GM23338 (cell line): ENCODE results near the gene RAB33B. TPM values are rescaled to one million over a fixed set of nuclear protein-coding genes. Genes with fewer than 3 reads are reported as not detected.

ENCODE experiments used
- ATAC-seq: fragments of 200-7000 bp; cut with Tn5 transposase; 3 replicates; pipeline ENCODE4 v1.9.1; 2020
- DNase-seq: peaks from one replicate; pipeline ENCODE4 v3.0.0-alpha.2; 2015; ENCODE audit warnings: low spot score
- H2AFZ ChIP-seq: fragments of 200-600 bp; sonication (generic); 2 replicates; pipeline ENCODE4 v1.8.0; 2016; ENCODE audit warnings: antibody characterized with exemption, mild to moderate bottlenecking, moderate library complexity
- H3F3A ChIP-seq: fragments of 200-600 bp; sonication (generic); replicated peaks from 2 replicates; pipeline ENCODE4 v1.8.0; 2017; ENCODE audit warnings: antibody characterized with exemption, mixed run types, low read depth
- H3K27ac ChIP-seq: fragments of 200-600 bp; sonication (generic); 2 replicates; pipeline ENCODE4 v1.6.1; 2016; ENCODE audit warnings: low read depth
- H3K27me3 ChIP-seq: fragments of 200-600 bp; sonication (generic); 2 replicates; pipeline ENCODE4 v1.8.0; 2016; ENCODE audit warnings: mild to moderate bottlenecking, mixed run types, moderate library complexity; ENCODE audit not compliant: insufficient read depth
- H3K36me3 ChIP-seq: fragments of 200-600 bp; sonication (generic); 2 replicates; pipeline ENCODE4 v1.8.0; 2016; ENCODE audit warnings: mild to moderate bottlenecking; ENCODE audit not compliant: insufficient read depth
- H3K4me1 ChIP-seq: fragments of 200-600 bp; sonication (generic); 2 replicates; pipeline ENCODE4 v1.8.0; 2016; ENCODE audit warnings: mild to moderate bottlenecking, moderate library complexity; ENCODE audit not compliant: insufficient read depth
- H3K4me2 ChIP-seq: fragments of 200-600 bp; sonication (generic); 2 replicates; pipeline ENCODE4 v1.7.1; 2017; ENCODE audit warnings: mixed run types
- H3K4me3 ChIP-seq: fragments of 200-600 bp; sonication (generic); 2 replicates; pipeline ENCODE4 v1.6.1; 2016; ENCODE audit warnings: mixed run types
- H3K79me2 ChIP-seq: fragments of 200-600 bp; sonication (generic); replicated peaks from 2 replicates; pipeline ENCODE4 v1.8.0; 2017; ENCODE audit warnings: mild to moderate bottlenecking; ENCODE audit not compliant: insufficient read depth
- H3K9me2 ChIP-seq: fragments of 200-600 bp; sonication (generic); 2 replicates; pipeline ENCODE4 v1.8.0; 2017; ENCODE audit not compliant: insufficient read depth
- H4K20me1 ChIP-seq: fragments of 200-600 bp; sonication (generic); replicated peaks from 2 replicates; pipeline ENCODE4 v1.8.0; 2017; ENCODE audit warnings: mild to moderate bottlenecking; ENCODE audit not compliant: insufficient read depth
- H3K27ac Mint-ChIP-seq: 2 replicates; pipeline ENCODE4 v1.8.0; 2020; ENCODE audit warnings: inconsistent platforms, mild to moderate bottlenecking, moderate library complexity, mixed read lengths
- H3K27me3 Mint-ChIP-seq: 3 replicates; pipeline ENCODE4 v1.8.0; 2022; ENCODE audit warnings: low read depth, mild to moderate bottlenecking, moderate library complexity, mixed read lengths, inconsistent platforms; ENCODE audit not compliant: insufficient read depth, poor library complexity
- H3K36me3 Mint-ChIP-seq: 3 replicates; pipeline ENCODE4 v1.8.0; 2021; ENCODE audit warnings: low read depth, mild to moderate bottlenecking, inconsistent platforms, moderate library complexity, mixed read lengths
- H3K4me1 Mint-ChIP-seq: 3 replicates; pipeline ENCODE4 v1.8.0; 2020; ENCODE audit warnings: mild to moderate bottlenecking, inconsistent platforms, mixed read lengths
- H3K4me3 Mint-ChIP-seq: 3 replicates; pipeline ENCODE4 v1.8.0; 2021; ENCODE audit warnings: moderate library complexity, mild to moderate bottlenecking, inconsistent platforms, mixed read lengths
- H3K9me3 Mint-ChIP-seq: 3 replicates; pipeline ENCODE4 v1.8.0; 2020; ENCODE audit warnings: moderate library complexity, mild to moderate bottlenecking, inconsistent platforms, mixed read lengths
- CREB1 ChIP-seq: fragments of 250-450 bp; sonication (Bioruptor Pico); IDR thresholded peaks from 2 replicates; pipeline ENCODE4 v1.5.0; 2020; ENCODE audit warnings: low read depth, mild to moderate bottlenecking, moderate library complexity
- POLR2AphosphoS5 ChIP-seq: IDR thresholded peaks from 2 replicates; pipeline ENCODE4 v1.6.1; 2016; ENCODE audit warnings: antibody characterized with exemption, low read depth
- STAT1 ChIP-seq: IDR thresholded peaks from one replicate; pipeline ENCODE4 v1.6.1; 2016; ENCODE audit warnings: antibody characterized with exemption; ENCODE audit not compliant: unreplicated experiment
- ZNF114 ChIP-seq: fragments of 250-450 bp; sonication (Bioruptor Pico); IDR thresholded peaks from 2 replicates; pipeline ENCODE4 v1.5.0; 2020; ENCODE audit warnings: mild to moderate bottlenecking, moderate library complexity
- polyA plus RNA-seq: library from polyadenylated mRNA; unstranded; fragments of >200 nt; fragmentation: Nextera tagmentation; extraction: Ambion mirVana; gene quantifications from 2 replicates; pipeline ENCODE4 v1.2.1, GENCODE V29; 2016
- total RNA-seq: library from RNA; depleted of rRNA; stranded (reverse); fragments of >200 nt; shearing (Covaris generic); gene quantifications from 2 replicates; pipeline ENCODE4 v1.2.3, GENCODE V29; 2014
- TF ChIP-seq, protein P1 (sequence below): fragments of 250-450 bp; sonication (Bioruptor Pico); IDR thresholded peaks from 2 replicates; pipeline ENCODE4 v1.5.0; 2020; ENCODE audit warnings: mild to moderate bottlenecking, moderate library complexity
- TF ChIP-seq, protein P2 (sequence below), 2 experiments: fragments of 200-600 bp in 1 of 2; sonication (generic) in 1 of 2; conservative IDR thresholded peaks; 2 replicates each; pipeline versions ENCODE4 v1.5.1 to v1.6.1; 2016 to 2017; ENCODE audit warnings: antibody characterized with exemption in 2 of 2, low read depth in 2 of 2, mild to moderate bottlenecking in 2 of 2, moderate library complexity in 1 of 2

The RAB33B gene
- total and polyA plus RNA-seq, 2 experiments from 2014 or later, result 9.9 to 17.5 TPM

- TF ChIP-seq, protein P1, sequence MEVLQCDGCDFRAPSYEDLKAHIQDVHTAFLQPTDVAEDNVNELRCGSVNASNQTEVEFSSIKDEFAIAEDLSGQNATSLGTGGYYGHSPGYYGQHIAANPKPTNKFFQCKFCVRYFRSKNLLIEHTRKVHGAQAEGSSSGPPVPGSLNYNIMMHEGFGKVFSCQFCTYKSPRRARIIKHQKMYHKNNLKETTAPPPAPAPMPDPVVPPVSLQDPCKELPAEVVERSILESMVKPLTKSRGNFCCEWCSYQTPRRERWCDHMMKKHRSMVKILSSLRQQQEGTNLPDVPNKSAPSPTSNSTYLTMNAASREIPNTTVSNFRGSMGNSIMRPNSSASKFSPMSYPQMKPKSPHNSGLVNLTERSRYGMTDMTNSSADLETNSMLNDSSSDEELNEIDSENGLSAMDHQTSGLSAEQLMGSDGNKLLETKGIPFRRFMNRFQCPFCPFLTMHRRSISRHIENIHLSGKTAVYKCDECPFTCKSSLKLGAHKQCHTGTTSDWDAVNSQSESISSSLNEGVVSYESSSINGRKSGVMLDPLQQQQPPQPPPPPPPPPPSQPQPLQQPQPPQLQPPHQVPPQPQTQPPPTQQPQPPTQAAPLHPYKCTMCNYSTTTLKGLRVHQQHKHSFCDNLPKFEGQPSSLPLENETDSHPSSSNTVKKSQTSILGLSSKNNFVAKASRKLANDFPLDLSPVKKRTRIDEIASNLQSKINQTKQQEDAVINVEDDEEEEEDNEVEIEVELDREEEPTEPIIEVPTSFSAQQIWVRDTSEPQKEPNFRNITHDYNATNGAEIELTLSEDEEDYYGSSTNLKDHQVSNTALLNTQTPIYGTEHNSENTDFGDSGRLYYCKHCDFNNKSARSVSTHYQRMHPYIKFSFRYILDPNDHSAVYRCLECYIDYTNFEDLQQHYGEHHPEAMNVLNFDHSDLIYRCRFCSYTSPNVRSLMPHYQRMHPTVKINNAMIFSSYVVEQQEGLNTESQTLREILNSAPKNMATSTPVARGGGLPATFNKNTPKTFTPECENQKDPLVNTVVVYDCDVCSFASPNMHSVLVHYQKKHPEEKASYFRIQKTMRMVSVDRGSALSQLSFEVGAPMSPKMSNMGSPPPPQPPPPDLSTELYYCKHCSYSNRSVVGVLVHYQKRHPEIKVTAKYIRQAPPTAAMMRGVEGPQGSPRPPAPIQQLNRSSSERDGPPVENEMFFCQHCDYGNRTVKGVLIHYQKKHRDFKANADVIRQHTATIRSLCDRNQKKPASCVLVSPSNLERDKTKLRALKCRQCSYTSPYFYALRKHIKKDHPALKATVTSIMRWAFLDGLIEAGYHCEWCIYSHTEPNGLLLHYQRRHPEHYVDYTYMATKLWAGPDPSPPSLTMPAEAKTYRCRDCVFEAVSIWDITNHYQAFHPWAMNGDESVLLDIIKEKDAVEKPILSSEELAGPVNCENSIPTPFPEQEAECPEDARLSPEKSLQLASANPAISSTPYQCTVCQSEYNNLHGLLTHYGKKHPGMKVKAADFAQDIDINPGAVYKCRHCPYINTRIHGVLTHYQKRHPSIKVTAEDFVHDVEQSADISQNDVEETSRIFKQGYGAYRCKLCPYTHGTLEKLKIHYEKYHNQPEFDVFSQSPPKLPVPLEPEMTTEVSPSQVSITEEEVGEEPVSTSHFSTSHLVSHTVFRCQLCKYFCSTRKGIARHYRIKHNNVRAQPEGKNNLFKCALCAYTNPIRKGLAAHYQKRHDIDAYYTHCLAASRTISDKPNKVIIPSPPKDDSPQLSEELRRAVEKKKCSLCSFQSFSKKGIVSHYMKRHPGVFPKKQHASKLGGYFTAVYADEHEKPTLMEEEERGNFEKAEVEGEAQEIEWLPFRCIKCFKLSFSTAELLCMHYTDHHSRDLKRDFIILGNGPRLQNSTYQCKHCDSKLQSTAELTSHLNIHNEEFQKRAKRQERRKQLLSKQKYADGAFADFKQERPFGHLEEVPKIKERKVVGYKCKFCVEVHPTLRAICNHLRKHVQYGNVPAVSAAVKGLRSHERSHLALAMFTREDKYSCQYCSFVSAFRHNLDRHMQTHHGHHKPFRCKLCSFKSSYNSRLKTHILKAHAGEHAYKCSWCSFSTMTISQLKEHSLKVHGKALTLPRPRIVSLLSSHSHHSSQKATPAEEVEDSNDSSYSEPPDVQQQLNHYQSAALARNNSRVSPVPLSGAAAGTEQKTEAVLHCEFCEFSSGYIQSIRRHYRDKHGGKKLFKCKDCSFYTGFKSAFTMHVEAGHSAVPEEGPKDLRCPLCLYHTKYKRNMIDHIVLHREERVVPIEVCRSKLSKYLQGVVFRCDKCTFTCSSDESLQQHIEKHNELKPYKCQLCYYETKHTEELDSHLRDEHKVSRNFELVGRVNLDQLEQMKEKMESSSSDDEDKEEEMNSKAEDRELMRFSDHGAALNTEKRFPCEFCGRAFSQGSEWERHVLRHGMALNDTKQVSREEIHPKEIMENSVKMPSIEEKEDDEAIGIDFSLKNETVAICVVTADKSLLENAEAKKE, result no peak
Observed at GRCh38 chr4:139454111-139455045, at the start of gene RAB33B (continued).

DNA sequence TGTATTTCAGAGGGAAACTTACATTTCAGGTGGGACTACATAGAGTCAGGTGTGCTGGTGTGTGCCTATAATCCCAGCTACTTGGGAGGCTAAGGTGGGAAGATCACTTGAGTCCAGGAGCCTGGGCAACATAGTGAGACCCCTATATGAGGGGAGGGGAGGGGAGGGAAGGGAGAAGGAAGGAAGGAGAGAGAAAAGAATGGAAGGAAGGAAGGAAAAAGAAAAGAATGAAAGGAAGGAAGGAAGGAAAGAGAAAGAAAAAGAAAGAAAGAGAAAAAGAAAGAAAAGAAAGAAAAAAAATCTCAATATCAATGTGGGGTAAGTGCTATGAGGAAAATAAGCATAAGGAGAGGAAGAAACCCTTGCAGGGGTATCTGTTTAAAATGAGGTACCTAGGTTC, 43.6 kb upstream of the RAB33B start:
- Histone ChIP-seq H3K4me1 (no peaks in the 10 kb centered on the region), H3K4me3 (no peak overlapping the region), H3F3A (no peaks in the 10 kb centered on the region), H3K36me3 (peaks cover 6% of the 10 kb centered on the region; the same call in 1 of the 2 replicates), H3K9me2 (no peaks in the 10 kb centered on the region), H3K79me2 (no peaks in the 10 kb centered on the region), H4K20me1 (no peaks in the 10 kb centered on the region; the same call in 1 of the 2 replicates), H2AFZ (no peak overlapping the region), H3K4me2 (no peak overlapping the region), H3K27me3 (no peaks in the 10 kb centered on the region), H3K27ac (no peak overlapping the region)
- DNase-seq, result no peak
- H3K4me3 Mint-ChIP-seq, result no peak overlapping the region; the same call in 2 of the 3 replicates
- no peaks in the 10 kb centered on the region for H3K4me1 Mint-ChIP-seq
- no peaks in the 10 kb centered on the region for H3K27me3 Mint-ChIP-seq
- H3K27ac Mint-ChIP-seq, result no peak overlapping the region
- H3K36me3 Mint-ChIP-seq, result peaks cover 16% of the 10 kb centered on the region
- H3K9me3 Mint-ChIP-seq, result peaks cover 18% of the 10 kb centered on the region
- ATAC-seq, result no peak
- TF ChIP-seq ZNF114 (no peak), CREB1 (CRISPR knock-in tag) (no peak), POLR2AphosphoS5 (no peak), STAT1 (no peak)
- TF ChIP-seq, protein P2, sequence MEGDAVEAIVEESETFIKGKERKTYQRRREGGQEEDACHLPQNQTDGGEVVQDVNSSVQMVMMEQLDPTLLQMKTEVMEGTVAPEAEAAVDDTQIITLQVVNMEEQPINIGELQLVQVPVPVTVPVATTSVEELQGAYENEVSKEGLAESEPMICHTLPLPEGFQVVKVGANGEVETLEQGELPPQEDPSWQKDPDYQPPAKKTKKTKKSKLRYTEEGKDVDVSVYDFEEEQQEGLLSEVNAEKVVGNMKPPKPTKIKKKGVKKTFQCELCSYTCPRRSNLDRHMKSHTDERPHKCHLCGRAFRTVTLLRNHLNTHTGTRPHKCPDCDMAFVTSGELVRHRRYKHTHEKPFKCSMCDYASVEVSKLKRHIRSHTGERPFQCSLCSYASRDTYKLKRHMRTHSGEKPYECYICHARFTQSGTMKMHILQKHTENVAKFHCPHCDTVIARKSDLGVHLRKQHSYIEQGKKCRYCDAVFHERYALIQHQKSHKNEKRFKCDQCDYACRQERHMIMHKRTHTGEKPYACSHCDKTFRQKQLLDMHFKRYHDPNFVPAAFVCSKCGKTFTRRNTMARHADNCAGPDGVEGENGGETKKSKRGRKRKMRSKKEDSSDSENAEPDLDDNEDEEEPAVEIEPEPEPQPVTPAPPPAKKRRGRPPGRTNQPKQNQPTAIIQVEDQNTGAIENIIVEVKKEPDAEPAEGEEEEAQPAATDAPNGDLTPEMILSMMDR (conservative IDR thresholded peaks at IDR 0.05; ENCODE audit: low read depth in 2 of 2), result no peak
- TF ChIP-seq, protein P1, result no peak
